AG09319 (cell line): ENCODE results near the gene SLAMF7.

Experiments
- DNase-seq: peaks from one replicate; pipeline ENCODE4 v3.0.0-alpha.2; 2010; ENCODE audit warnings: low read depth; ENCODE audit errors: extremely low read depth
- CTCF ChIP-seq: IDR thresholded peaks from 2 replicates; pipeline ENCODE4 v1.5.1; 2011; ENCODE audit warnings: low read depth, mild to moderate bottlenecking, inconsistent platforms, low read length, moderate library complexity

Gene SLAMF7

GRCh38 chr1:160767395-160768294 lies 28.6 kb downstream of the SLAMF7 start:
- TF ChIP-seq CTCF = no peak
- DNase-seq = no peak

- no peak; the same call in 1 of the 2 replicates for TF ChIP-seq CTCF
- DNase-seq = no peak
Measured at GRCh38 chr1:160768295-160768657, 29.2 kb downstream of the SLAMF7 start.

GRCh38 chr1:160772331-160772730 lies 33.3 kb downstream of the SLAMF7 start:
- no peak for TF ChIP-seq CTCF
- DNase-seq = no peak

- no peak for DNase-seq
- no peak for TF ChIP-seq CTCF
Measured at GRCh38 chr1:160773093-160773492, 34.0 kb downstream of the SLAMF7 start.

GRCh38 chr1:160774886-160775719 lies 36.1 kb downstream of the SLAMF7 start:
- no peak for TF ChIP-seq CTCF
- DNase-seq = no peak

GRCh38 chr1:160776178-160776577 lies 37.1 kb downstream of the SLAMF7 start:
- no peak for TF ChIP-seq CTCF
- DNase-seq = no peak
